Testis (tissue), 2 donors: ENCODE data around the gene SLC27A3.

Experiments
- CTCF ChIP-seq, 3 experiments: fragments of 450-650 bp in 2 of 3; fragments of 200-600 bp in 1 of 3; sonication (generic) in 1 of 3; IDR thresholded peaks; one replicate each; pipeline ENCODE4 v1.5.1; 2016 to 2019; ENCODE audit warnings: antibody characterized with exemption in 3 of 3, mild to moderate bottlenecking in 2 of 3, moderate library complexity in 1 of 3
- POLR2A ChIP-seq: fragments of 450-650 bp; IDR thresholded peaks from one replicate; pipeline ENCODE4 v1.6.1; 2017; ENCODE audit warnings: antibody characterized with exemption, mild to moderate bottlenecking, moderate library complexity

- TF ChIP-seq POLR2A (no peak), CTCF (IDR thresholded peaks at IDR 0.05) (no peak)
Measured at GRCh38 chr1:153764310-153764709, 10.9 kb upstream of the SLC27A3 start.
